Measurements from ENCODE around the gene BCAS1.

BCAS1 gene

GRCh38 chr20:53925651-53926401 lies 144.6 kb downstream of the BCAS1 start:
- H3K4me3 ChIP-seq (ENCODE audit: low read depth, low read length) = no peak overlapping the region
- TF ChIP-seq CTCF (conservative IDR thresholded peaks at IDR 0.05; ENCODE audit: low read depth, low read length) = no peak
- no peak for DNase-seq (ENCODE audit: low read depth)

GRCh38 chr20:53923566-53924369 lies 146.6 kb downstream of the BCAS1 start:
- no peak overlapping the region for H3K4me3 ChIP-seq (ENCODE audit: low read depth, low read length)
- TF ChIP-seq CTCF (conservative IDR thresholded peaks at IDR 0.05; ENCODE audit: low read depth, low read length) = no peak
- DNase-seq (ENCODE audit: low read depth) = no peak

DNA sequence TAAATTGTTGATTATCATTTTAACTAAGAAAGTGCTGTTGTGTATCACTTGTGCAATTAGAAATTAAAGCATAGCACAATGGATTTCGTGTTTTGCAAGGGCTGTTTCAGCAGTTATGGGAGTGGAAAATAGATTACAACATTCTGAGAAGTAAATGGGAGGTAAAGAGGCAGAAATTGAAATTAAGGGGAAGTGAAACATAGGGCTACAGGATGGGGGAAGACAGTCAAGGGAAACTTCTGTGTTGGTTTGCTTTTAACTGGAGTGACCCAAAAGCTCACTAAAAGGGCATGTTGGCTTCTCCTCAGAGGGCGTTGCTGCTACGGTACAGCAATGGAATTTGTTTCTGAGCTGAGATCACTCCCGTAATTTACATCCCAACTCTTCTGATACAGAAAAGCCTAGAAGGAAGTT lies 147.5 kb downstream of the BCAS1 start:
- TF ChIP-seq CTCF (conservative IDR thresholded peaks at IDR 0.05; ENCODE audit: low read depth, low read length) = no peak
- no peak for DNase-seq (ENCODE audit: low read depth)
- no peak overlapping the region for H3K4me3 ChIP-seq (ENCODE audit: low read depth, low read length)

DNA sequence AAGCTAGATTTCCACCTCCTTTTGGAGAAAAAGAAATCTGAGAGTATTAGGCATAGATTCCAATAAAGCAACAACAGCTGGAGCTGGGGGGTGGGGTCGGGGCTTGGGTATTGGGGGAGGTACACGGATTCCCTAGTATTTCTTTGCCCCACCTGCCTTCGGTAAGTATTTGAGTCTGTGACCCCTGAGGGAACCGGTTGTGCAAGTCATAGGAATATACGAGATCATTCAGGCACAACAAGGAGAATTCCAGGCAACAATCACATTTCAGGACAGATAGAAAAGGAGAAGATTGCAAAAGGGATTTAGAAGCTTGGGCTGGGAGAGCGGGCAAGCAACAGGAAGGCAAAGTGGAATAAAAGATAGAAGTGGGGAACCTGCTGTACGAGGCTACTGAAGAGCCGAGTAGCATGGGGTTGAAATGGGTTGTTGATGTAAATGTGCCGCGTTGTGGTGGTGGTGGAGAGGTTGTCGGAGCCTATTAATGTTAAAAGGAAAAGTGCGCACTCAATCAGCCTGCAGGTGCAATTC lies 148.9 kb downstream of the BCAS1 start:
- DNase-seq (ENCODE audit: low read depth) = no peak
- H3K4me3 ChIP-seq (ENCODE audit: low read depth, low read length) = no peak overlapping the region
- TF ChIP-seq CTCF (conservative IDR thresholded peaks at IDR 0.05; ENCODE audit: low read depth, low read length) = no peak

DNA sequence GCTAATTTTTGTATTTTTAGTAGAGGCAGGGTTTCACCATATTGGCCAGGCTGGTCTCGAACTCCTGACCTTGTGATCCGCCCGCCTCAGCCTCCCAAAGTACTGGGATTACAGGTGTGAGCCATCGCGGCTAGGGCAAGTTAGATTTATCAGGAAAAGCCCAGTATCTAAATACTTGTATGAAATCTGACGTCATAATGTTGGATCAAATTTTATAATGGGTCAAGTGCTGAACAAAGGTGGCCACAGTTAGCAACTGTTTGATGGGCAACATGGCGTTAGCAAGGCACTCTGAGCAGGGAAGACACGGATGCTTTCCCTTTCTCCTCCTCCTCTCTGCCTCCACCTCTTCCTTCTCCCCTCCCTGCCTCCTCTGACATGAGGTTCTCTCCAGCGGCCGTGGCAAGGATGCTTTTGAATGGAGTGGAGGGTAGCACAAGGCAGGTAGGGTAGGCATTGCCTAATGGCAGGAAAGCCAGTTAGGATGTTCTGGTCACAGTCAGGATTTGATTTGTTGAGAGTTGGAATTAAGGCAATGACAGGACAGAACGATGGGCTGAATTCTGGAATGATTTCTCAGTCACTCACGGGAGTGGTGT lies 149.6 kb downstream of the BCAS1 start:
- no peak for TF ChIP-seq CTCF (conservative IDR thresholded peaks at IDR 0.05; ENCODE audit: low read depth, low read length)
- DNase-seq (ENCODE audit: low read depth) = no peak
- H3K4me3 ChIP-seq (ENCODE audit: low read depth, low read length) = no peak overlapping the region

DNA sequence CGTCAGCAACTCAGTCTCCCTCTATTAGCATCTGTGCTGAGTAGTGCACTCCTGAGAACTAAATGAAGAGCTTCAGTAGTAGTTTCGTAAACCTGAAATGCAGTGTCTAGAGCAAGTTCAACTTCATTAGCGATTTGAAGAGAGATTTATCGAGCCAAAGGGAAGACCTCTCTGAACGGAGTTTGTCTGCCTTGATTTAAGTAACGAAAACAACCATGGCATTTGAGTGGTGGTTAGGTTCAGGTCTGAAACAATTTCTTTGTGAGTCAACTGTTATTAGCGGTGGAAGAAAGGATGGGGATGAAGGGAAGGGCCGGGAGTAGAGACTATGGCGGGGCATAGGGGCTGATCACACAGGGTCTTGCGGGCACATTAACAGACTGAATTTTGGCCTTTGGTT lies 150.5 kb downstream of the BCAS1 start:
- no peak for DNase-seq (ENCODE audit: low read depth)
- TF ChIP-seq CTCF (conservative IDR thresholded peaks at IDR 0.05; ENCODE audit: low read depth, low read length) = no peak
- H3K4me3 ChIP-seq (ENCODE audit: low read depth, low read length) = no peak overlapping the region
